CD4-positive, alpha-beta memory T cell (primary cell): ENCODE results near the gene SPANXN5. TPM values are rescaled to one million over a fixed set of nuclear protein-coding genes. Genes with fewer than 3 reads are reported as not detected.
"Not testable (repeated sequence)": the region's sequence is repeated elsewhere in the genome, so short reads cannot be mapped to it uniquely, and the experiment has no call there.

Experiments used
- CTCF ChIA-PET: fragments of 350-600 bp; sonication (Branson Sonifier 250); formaldehyde crosslinking; loops from one replicate; lab custom pipeline; 2021; ENCODE audit warnings: inconsistent platforms; ENCODE audit not compliant: partially characterized antibody; lab: Charles Lee
- POLR2A ChIA-PET: fragments of 350-600 bp; sonication (Branson Sonifier 250); formaldehyde crosslinking; loops from one replicate; lab custom pipeline; 2021; ENCODE audit not compliant: partially characterized antibody; lab: Charles Lee
- DNase-seq, 5 donors: peaks; one replicate each; pipeline versions ENCODE4 v3.0.0 to v3.0.0-alpha.2; 2020 to 2022; ENCODE audit warnings: mixed read lengths in 1 of 5
- H3K27ac ChIP-seq: one replicate; pipeline ENCODE4 v1.7.0; 2013; ENCODE audit warnings: low read depth, low read length
- H3K27me3 ChIP-seq: 2 replicates; pipeline ENCODE4 v1.7.0; 2013; ENCODE audit warnings: mild to moderate bottlenecking, low read length, moderate library complexity; ENCODE audit not compliant: insufficient read depth
- H3K36me3 ChIP-seq: 2 replicates; pipeline ENCODE4 v1.7.0; 2013; ENCODE audit warnings: mild to moderate bottlenecking, low read length, moderate library complexity; ENCODE audit not compliant: insufficient read depth
- H3K4me1 ChIP-seq: 2 replicates; pipeline ENCODE4 v1.7.0; 2013; ENCODE audit warnings: mild to moderate bottlenecking, low read length, moderate library complexity; ENCODE audit not compliant: insufficient read depth
- H3K4me3 ChIP-seq, 2 donors: one replicate each; pipeline ENCODE4 v1.7.0; 2013; ENCODE audit warnings: low read length in 2 of 2, mild to moderate bottlenecking in 1 of 2
- H3K9me3 ChIP-seq, 2 donors: one replicate each; pipeline ENCODE4 v1.7.0; 2013; ENCODE audit warnings: low read length in 2 of 2, control low read depth in 1 of 2; ENCODE audit not compliant: control insufficient read depth in 1 of 2
- H3K27ac Mint-ChIP-seq, 7 donors: one replicate each; pipeline ENCODE4 v1.8.0; 2020 to 2021; ENCODE audit warnings: mixed read lengths in 7 of 7, mild to moderate bottlenecking in 6 of 7, inconsistent platforms in 3 of 7, moderate library complexity in 3 of 7
- H3K27me3 Mint-ChIP-seq, 2 donors: one replicate each; pipeline ENCODE4 v1.8.0; 2020 to 2021; ENCODE audit warnings: mixed read lengths in 2 of 2
- H3K36me3 Mint-ChIP-seq, 2 donors: one replicate each; pipeline ENCODE4 v1.8.0; 2020 to 2021; ENCODE audit warnings: mixed read lengths in 2 of 2, inconsistent platforms in 1 of 2, mild to moderate bottlenecking in 1 of 2
- H3K4me1 Mint-ChIP-seq, 4 donors: one replicate each; pipeline ENCODE4 v1.8.0; 2020 to 2021; ENCODE audit warnings: mixed read lengths in 4 of 4, mild to moderate bottlenecking in 1 of 4
- H3K4me3 Mint-ChIP-seq, 8 donors: one replicate each; pipeline ENCODE4 v1.8.0; 2020 to 2021; ENCODE audit warnings: mixed read lengths in 8 of 8, mild to moderate bottlenecking in 7 of 8, moderate library complexity in 6 of 8, inconsistent platforms in 3 of 8
- H3K9me3 Mint-ChIP-seq, 8 donors: one replicate each; pipeline ENCODE4 v1.8.0; 2020 to 2021; ENCODE audit warnings: mixed read lengths in 8 of 8, mild to moderate bottlenecking in 5 of 8, inconsistent platforms in 3 of 8, moderate library complexity in 1 of 8
- intact Hi-C: fragments of 100-400 bp; cut with micrococcal nuclease; formaldehyde crosslinking; loops from one replicate; pipeline ENCODE4 v1.15.1; 2023
- polyA plus RNA-seq, 2 donors: library from polyadenylated mRNA; unstranded; fragments of 300-500 nt; fragmentation: Illumina TruSeq; gene quantifications; one replicate each; pipeline ENCODE4 v1.2.3, GENCODE V29; 2021
- total RNA-seq, 2 experiments: library from RNA; stranded (reverse); gene quantifications; one replicate each; pipeline ENCODE4 v1.2.3, GENCODE V29; 2021

Gene SPANXN5, protein sequence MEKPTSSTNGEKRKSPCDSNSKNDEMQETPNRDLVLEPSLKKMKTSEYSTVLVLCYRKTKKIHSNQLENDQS
- total RNA-seq: not detected
- not detected for polyA plus RNA-seq

DNA sequence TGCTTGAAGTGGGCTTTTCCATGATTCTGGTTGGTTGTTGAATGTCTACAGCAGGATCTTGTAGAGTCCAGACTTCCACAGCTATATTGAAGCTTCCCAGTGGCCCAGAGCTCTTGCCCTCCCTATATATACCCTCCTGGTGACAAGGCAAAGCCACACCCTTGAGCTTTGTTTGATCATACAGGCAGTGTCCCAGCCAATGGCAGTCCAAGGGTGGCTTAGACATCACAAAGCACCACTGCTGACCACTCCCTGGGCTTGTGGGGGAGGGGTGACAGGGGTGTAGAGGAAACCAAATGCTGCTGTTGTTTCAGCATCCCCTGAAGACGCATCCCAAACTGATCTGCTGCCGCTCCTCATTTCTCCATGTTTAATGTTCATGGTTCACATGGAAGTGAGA lies at the start of gene SPANXN5:
TSS of gene SPANXN5 (minus strand) at position 101 of the 400 bp plus-strand sequence. CDS start at position 22, 79 bp downstream.
- H3K4me3 ChIP-seq, H3K4me1 Mint-ChIP-seq, H3K27me3 Mint-ChIP-seq, H3K9me3 ChIP-seq, H3K27me3 ChIP-seq, H3K9me3 Mint-ChIP-seq, DNase-seq, H3K4me3 Mint-ChIP-seq, POLR2A ChIA-PET, intact Hi-C loops, H3K36me3 Mint-ChIP-seq, H3K36me3 ChIP-seq, H3K4me1 ChIP-seq, H3K27ac ChIP-seq, H3K27ac Mint-ChIP-seq, CTCF ChIA-PET: not testable (repeated sequence)

DNA sequence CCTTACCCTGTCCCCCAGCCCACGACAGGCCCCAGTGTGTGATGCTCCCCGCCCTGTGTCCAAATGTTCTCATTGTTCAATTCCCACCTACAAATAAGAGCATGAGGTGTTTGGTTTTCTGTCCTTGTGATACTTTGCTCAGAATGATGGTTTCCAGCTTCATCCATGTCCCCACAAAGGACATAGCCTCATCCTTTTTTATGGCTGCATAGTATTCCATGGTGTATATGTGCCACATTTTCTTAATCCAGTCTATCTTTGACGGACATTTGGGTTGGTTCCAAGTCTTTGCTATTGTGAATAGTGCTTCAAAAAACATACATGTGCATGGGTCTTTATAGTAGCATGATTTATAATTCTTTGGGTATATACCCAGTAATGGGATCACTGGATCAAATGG lies 46.4 kb upstream of the SPANXN5 start:
- H3K4me1 ChIP-seq: not testable (repeated sequence)

DNA sequence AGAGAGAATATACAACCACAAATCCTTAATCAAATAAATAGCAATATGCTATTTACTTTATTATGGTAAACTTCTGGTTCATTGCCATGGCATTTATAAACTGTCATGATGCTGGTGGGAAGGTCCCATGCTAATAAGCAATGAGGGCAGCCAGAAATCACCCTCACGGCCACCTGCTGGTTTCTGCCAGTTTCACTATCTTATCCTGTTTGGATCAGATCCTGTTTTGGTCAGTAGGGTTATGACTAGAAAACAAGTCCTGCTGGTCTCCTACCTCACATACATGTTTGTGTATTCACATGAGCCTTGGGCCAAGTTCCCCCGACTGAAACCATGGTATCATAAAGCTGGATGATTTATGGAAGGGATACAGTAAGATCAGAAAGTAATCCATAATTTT lies 41.9 kb upstream of the SPANXN5 start:
- ChIA-PET CTCF (no interaction called here), POLR2A (no interaction called here)
- intact Hi-C loops: no loop called here
- Histone ChIP-seq H3K4me1 (no peaks in the 10 kb centered on the region), H3K9me3 (no peaks in the 10 kb centered on the region), H3K27ac (no peak overlapping the region), H3K4me3 (no peak overlapping the region), H3K36me3 (no peaks in the 10 kb centered on the region), H3K27me3 (no peaks in the 10 kb centered on the region)
- no peak overlapping the region for H3K27ac Mint-ChIP-seq
- H3K9me3 Mint-ChIP-seq: peaks cover 0 to 3% (median 0%) of the 10 kb centered on the region in 8 donors
- H3K27me3 Mint-ChIP-seq: peaks cover 0 to 2% of the 10 kb centered on the region in 2 donors
- DNase-seq: no peak
- H3K4me1 Mint-ChIP-seq: no peaks in the 10 kb centered on the region
- H3K4me3 Mint-ChIP-seq: no peak overlapping the region
- H3K36me3 Mint-ChIP-seq: no peaks in the 10 kb centered on the region

More for the DNA sequence above, 46.4 kb upstream of the SPANXN5 start:
- H3K9me3 ChIP-seq, H3K36me3 Mint-ChIP-seq, H3K4me1 Mint-ChIP-seq, POLR2A ChIA-PET, H3K4me3 Mint-ChIP-seq, H3K27me3 Mint-ChIP-seq, H3K4me3 ChIP-seq, intact Hi-C loops, CTCF ChIA-PET, H3K9me3 Mint-ChIP-seq, H3K27ac Mint-ChIP-seq, DNase-seq, H3K27me3 ChIP-seq, H3K36me3 ChIP-seq, H3K27ac ChIP-seq: not testable (repeated sequence)

DNA sequence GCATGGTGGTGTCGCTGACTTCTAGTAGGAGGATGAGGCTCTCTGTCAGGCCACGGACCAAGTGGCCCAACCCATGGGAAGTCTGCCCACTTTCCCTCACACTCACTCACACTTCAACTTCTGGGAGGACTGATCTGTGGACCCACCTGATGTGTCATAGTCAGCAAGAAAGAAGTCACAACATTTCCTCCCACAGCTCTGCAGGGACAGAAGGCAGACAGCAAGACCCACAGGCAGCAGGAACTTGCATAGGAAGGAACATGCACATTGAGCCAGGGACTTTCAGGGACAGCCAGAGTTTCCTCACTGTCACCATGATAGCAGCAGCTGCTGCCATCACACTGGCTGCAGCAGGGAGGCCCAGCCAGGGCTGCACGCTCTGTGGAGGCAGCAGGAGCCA lies 33.3 kb upstream of the SPANXN5 start:
- no peak overlapping the region for H3K27ac ChIP-seq
- CTCF ChIA-PET: no interaction called here
- POLR2A ChIA-PET: no interaction called here
- no peak overlapping the region for H3K4me3 ChIP-seq
- H3K27ac Mint-ChIP-seq: no peak overlapping the region
- intact Hi-C loops: no loop called here
- H3K9me3 ChIP-seq: no peaks in the 10 kb centered on the region
- H3K9me3 Mint-ChIP-seq: no peaks in the 10 kb centered on the region
- H3K4me1 ChIP-seq: no peaks in the 10 kb centered on the region
- no peaks in the 10 kb centered on the region for H3K27me3 ChIP-seq
- DNase-seq: no peak
- no peaks in the 10 kb centered on the region for H3K4me1 Mint-ChIP-seq
- no peaks in the 10 kb centered on the region for H3K36me3 Mint-ChIP-seq
- no peaks in the 10 kb centered on the region for H3K36me3 ChIP-seq
- no peaks in the 10 kb centered on the region for H3K27me3 Mint-ChIP-seq
- no peak overlapping the region for H3K4me3 Mint-ChIP-seq

DNA sequence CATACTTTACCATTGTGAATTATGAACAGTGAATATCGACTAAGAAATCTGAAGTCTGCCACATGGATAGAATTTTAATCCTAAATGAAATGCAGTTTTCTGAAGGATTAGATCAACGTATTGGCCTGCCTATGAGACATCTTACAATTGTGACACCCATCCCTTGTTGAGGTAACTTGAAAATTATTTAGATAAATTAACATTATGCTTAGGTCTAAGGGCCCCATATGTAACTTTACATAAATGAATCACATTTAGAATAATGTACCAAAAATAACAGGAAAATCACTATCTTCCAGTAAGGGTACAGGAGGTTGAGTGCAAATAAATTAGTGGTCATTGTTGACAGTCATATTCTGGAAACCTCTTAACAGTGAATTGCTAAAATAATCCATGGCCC lies 27.4 kb upstream of the SPANXN5 start:
- H3K4me1 Mint-ChIP-seq: no peaks in the 10 kb centered on the region
- H3K4me3 Mint-ChIP-seq: no peak overlapping the region
- CTCF ChIA-PET: no interaction called here
- no peaks in the 10 kb centered on the region for H3K9me3 Mint-ChIP-seq
- Histone ChIP-seq H3K36me3 (no peaks in the 10 kb centered on the region), H3K27me3 (no peaks in the 10 kb centered on the region), H3K27ac (no peak overlapping the region), H3K4me3 (no peak overlapping the region), H3K4me1 (no peaks in the 10 kb centered on the region), H3K9me3 (no peaks in the 10 kb centered on the region)
- intact Hi-C loops: no loop called here
- no peaks in the 10 kb centered on the region for H3K36me3 Mint-ChIP-seq
- POLR2A ChIA-PET: no interaction called here
- H3K27ac Mint-ChIP-seq: no peak overlapping the region
- H3K27me3 Mint-ChIP-seq: no peaks in the 10 kb centered on the region
- DNase-seq: no peak

DNA sequence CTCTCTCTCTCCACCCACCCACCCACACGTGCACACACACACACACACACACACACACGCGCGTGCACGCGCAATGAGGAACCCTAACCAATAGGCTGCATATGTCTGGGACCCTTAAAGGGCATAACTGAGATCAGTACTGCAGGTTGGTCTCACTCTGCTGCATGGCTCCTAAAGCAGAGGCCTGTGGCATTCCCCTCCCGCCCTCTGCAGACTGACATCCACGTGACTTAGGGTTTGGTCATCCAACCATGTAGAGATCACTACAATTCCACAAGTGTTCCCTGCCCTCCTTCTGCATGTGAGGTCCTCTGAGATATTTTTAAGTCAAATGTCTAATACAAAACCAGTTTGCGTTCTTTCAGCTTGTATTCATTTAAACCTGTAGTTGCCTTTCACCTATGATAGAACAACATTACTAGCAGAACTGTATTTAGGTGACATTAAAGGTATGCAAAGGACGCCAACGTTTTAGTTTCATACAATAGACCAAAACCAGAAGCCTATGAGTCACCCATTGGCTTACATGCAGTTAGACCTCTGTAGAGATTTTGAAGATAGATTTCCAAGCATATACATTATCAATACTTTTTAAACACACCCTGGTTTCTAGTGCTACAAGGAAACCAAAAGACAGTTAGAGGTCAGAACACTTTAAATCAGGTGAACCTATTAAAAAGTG lies 24.0 kb upstream of the SPANXN5 start:
- H3K27ac Mint-ChIP-seq: no peak overlapping the region
- H3K4me1 ChIP-seq: no peaks in the 10 kb centered on the region
- no peaks in the 10 kb centered on the region for H3K36me3 ChIP-seq
- ChIA-PET CTCF (no interaction called here), POLR2A (no interaction called here)
- H3K36me3 Mint-ChIP-seq: no peaks in the 10 kb centered on the region
- intact Hi-C loops: no loop called here
- no peaks in the 10 kb centered on the region for H3K4me1 Mint-ChIP-seq
- H3K9me3 ChIP-seq: no peaks in the 10 kb centered on the region
- H3K27me3 Mint-ChIP-seq: peaks cover 0 to 3% of the 10 kb centered on the region in 2 donors
- DNase-seq: no peak
- H3K9me3 Mint-ChIP-seq: no peaks in the 10 kb centered on the region
- no peak overlapping the region for H3K4me3 ChIP-seq
- no peak overlapping the region for H3K4me3 Mint-ChIP-seq
- no peak overlapping the region for H3K27ac ChIP-seq
- no peaks in the 10 kb centered on the region for H3K27me3 ChIP-seq

DNA sequence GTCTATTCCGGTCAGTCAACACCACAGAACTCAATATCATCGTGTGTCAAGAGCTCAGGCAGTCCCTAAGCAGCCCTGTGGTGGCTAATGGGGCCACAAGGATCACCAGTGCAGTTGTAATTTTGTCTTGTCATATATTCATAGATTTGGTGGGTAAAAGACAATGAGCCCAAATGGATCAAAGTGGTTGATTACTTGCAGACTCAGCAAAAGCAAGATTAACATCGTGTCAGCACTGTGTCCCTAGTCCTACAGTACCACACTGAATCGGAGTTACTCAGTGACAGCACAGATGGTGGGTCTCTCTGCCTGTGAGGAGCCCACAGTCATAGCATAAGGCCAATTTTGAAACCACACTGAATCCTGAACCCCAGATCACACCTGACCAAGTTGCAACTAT lies 22.6 kb upstream of the SPANXN5 start:
- intact Hi-C loops: no loop called here
- H3K4me1 ChIP-seq: no peaks in the 10 kb centered on the region
- no peak overlapping the region for H3K4me3 ChIP-seq
- ChIA-PET POLR2A (no interaction called here), CTCF (no interaction called here)
- H3K27ac Mint-ChIP-seq: no peak overlapping the region
- no peaks in the 10 kb centered on the region for H3K36me3 Mint-ChIP-seq
- no peaks in the 10 kb centered on the region for H3K9me3 ChIP-seq
- H3K27me3 ChIP-seq: no peaks in the 10 kb centered on the region
- H3K4me1 Mint-ChIP-seq: no peaks in the 10 kb centered on the region
- H3K36me3 ChIP-seq: no peaks in the 10 kb centered on the region
- no peaks in the 10 kb centered on the region for H3K9me3 Mint-ChIP-seq
- no peak for DNase-seq
- peaks cover 0 to 3% of the 10 kb centered on the region in 2 donors for H3K27me3 Mint-ChIP-seq
- H3K27ac ChIP-seq: no peak overlapping the region
- no peak overlapping the region for H3K4me3 Mint-ChIP-seq
